ENCODE results near the gene SHC1.

- TF ChIP-seq, protein P1, sequence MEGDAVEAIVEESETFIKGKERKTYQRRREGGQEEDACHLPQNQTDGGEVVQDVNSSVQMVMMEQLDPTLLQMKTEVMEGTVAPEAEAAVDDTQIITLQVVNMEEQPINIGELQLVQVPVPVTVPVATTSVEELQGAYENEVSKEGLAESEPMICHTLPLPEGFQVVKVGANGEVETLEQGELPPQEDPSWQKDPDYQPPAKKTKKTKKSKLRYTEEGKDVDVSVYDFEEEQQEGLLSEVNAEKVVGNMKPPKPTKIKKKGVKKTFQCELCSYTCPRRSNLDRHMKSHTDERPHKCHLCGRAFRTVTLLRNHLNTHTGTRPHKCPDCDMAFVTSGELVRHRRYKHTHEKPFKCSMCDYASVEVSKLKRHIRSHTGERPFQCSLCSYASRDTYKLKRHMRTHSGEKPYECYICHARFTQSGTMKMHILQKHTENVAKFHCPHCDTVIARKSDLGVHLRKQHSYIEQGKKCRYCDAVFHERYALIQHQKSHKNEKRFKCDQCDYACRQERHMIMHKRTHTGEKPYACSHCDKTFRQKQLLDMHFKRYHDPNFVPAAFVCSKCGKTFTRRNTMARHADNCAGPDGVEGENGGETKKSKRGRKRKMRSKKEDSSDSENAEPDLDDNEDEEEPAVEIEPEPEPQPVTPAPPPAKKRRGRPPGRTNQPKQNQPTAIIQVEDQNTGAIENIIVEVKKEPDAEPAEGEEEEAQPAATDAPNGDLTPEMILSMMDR (IDR thresholded peaks at IDR 0.05; ENCODE audit: borderline replicate concordance, extremely low read depth, low read length, poor library complexity, severe bottlenecking): no peak
- no peak for TF ChIP-seq EZH2 (IDR thresholded peaks at IDR 0.05; ENCODE audit: borderline replicate concordance, low read depth, low read length, severe bottlenecking)
These were observed 5.0 kb upstream of the SHC1 start for GRCh38 chr1:154975409-154976059.

All from DND-41 (cell line).